ENCODE measurements around the gene GATD1.

GATD1 gene

DNA sequence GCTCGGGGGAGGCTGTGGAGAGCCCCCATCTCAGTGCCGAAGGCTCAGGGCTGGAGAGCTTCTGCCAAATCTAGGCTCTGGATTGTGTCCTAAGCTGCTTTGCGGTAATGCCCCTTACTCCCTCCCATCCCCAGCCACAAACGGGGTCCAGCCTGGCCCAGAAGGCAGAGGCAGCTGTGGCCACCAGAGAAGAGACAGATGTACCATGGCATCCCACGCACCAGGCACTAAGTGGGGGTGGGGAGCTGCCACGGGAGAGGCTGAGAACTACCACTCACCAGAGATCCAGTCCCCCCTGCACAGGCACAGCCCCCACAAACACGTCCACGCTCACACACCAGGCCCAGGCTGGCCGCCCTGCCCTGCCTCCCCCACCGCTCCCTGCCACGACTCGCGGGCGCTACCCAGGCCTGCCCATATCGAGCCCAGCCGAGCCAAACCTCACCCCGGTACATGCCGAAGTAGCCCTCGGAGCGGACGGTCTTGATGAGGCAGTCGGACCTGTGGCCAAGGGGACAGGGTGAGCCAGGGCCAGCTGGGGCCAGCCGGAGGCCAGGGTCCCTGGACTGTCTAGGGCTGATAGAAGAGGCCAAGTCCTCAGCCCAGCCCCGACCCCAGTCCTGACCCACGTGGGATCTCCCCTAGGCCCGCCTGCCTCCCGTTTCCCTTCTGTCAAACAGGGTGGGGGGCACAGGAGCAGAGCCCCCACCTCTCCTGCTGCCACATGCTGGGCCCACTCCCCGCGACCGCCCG, 16.9 kb upstream of the GATD1 start:
- TF ChIP-seq, protein P1, sequence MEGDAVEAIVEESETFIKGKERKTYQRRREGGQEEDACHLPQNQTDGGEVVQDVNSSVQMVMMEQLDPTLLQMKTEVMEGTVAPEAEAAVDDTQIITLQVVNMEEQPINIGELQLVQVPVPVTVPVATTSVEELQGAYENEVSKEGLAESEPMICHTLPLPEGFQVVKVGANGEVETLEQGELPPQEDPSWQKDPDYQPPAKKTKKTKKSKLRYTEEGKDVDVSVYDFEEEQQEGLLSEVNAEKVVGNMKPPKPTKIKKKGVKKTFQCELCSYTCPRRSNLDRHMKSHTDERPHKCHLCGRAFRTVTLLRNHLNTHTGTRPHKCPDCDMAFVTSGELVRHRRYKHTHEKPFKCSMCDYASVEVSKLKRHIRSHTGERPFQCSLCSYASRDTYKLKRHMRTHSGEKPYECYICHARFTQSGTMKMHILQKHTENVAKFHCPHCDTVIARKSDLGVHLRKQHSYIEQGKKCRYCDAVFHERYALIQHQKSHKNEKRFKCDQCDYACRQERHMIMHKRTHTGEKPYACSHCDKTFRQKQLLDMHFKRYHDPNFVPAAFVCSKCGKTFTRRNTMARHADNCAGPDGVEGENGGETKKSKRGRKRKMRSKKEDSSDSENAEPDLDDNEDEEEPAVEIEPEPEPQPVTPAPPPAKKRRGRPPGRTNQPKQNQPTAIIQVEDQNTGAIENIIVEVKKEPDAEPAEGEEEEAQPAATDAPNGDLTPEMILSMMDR (IDR thresholded peaks at IDR 0.05; ENCODE audit: low read depth, low read length, missing control alignments), result no peak
- no peak for DNase-seq
- H3K27ac ChIP-seq, result no peak overlapping the region
- H3K27me3 ChIP-seq (replicated peaks), result no peaks in the 10 kb centered on the region
- in situ Hi-C loops (cut with HindIII; ENCODE audit: low pct_ligation_motif_present, low sequenced_read_pairs), result no loop called here
- peaks cover 20% of the 10 kb centered on the region for H3K36me3 ChIP-seq (replicated peaks)
- no peak overlapping the region for H3K4me3 ChIP-seq (ENCODE audit: low read depth, low read length)

DNA sequence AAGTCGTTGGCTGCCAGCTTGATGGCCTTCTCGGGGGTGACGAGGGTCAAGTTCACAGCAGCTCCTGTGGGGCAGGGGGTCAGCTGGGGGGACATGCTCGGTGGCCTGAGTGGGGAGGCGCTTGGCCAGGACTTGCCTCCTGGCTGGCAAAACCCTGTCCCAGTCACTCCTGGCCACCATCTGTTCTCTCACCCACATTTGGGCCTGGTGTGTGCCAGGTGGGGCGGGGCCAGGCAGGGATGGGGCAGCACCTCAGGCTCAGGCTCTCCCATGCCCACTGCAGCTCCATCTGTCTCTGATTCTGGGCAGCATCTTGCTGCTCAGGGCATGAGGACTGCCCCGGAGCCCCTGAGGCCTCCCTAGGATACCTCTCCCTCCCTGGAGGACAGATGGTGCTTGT, 16.3 kb upstream of the GATD1 start:
- no peaks in the 10 kb centered on the region for H3K27me3 ChIP-seq (replicated peaks)
- no peak for DNase-seq
- no peak overlapping the region for H3K4me3 ChIP-seq (ENCODE audit: low read depth, low read length)
- TF ChIP-seq, protein P1 (IDR thresholded peaks at IDR 0.05; ENCODE audit: low read depth, low read length, missing control alignments), result no peak
- no peak overlapping the region for H3K27ac ChIP-seq
- peaks cover 17% of the 10 kb centered on the region for H3K36me3 ChIP-seq (replicated peaks)
- in situ Hi-C loops (cut with HindIII; ENCODE audit: low pct_ligation_motif_present, low sequenced_read_pairs), result no loop called here

DNA sequence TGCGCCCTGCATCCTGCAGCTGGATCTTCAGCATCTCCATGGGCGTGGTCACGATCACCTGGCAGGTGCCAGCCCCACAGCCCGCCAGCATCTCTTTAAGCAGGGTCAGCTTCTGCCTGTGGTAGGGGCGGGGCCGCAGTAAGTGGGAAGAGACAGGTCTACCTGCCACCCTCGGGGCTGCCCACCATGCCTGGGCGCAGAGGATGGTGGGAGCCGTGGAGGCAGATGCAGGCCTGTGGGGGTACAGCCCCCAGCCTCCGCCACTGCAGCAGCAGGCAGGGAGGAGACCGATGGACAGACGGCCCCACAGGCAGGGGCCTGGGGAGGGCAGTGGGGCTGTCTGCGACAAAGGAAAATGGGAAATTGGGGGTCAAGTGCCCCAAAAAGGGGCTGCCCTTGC, 15.6 kb upstream of the GATD1 start:
- Histone ChIP-seq H3K27ac (no peak overlapping the region), H3K36me3 (replicated peaks) (peaks cover 17% of the 10 kb centered on the region), H3K27me3 (replicated peaks) (no peaks in the 10 kb centered on the region), H3K4me3 (ENCODE audit: low read depth, low read length) (no peak overlapping the region)
- TF ChIP-seq, protein P1 (IDR thresholded peaks at IDR 0.05; ENCODE audit: low read depth, low read length, missing control alignments), result no peak
- DNase-seq, result no peak
- in situ Hi-C loops (cut with HindIII; ENCODE audit: low pct_ligation_motif_present, low sequenced_read_pairs), result no loop called here

DNA sequence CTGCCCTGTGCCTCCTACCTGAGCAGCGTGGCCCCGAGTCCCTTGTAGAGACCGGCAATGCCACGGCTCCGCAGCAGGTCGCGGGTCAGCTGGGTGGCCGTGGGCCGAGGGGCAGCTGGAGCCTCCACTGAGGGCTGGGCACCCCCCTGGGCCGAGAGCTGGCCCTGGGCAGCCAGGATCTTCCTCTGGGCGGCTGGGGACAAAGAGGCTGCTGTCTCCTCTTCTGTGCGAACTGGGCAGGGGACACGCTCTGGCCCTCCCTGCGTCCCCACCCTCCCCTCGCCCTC, 15.2 kb upstream of the GATD1 start:
- DNase-seq, result no peak
- no peaks in the 10 kb centered on the region for H3K27me3 ChIP-seq (replicated peaks)
- TF ChIP-seq, protein P1 (IDR thresholded peaks at IDR 0.05; ENCODE audit: low read depth, low read length, missing control alignments), result no peak
- in situ Hi-C loops (cut with HindIII; ENCODE audit: low pct_ligation_motif_present, low sequenced_read_pairs), result no loop called here
- H3K4me3 ChIP-seq (ENCODE audit: low read depth, low read length), result no peak overlapping the region
- H3K27ac ChIP-seq, result no peak overlapping the region
- H3K36me3 ChIP-seq (replicated peaks), result peaks cover 17% of the 10 kb centered on the region

DNA sequence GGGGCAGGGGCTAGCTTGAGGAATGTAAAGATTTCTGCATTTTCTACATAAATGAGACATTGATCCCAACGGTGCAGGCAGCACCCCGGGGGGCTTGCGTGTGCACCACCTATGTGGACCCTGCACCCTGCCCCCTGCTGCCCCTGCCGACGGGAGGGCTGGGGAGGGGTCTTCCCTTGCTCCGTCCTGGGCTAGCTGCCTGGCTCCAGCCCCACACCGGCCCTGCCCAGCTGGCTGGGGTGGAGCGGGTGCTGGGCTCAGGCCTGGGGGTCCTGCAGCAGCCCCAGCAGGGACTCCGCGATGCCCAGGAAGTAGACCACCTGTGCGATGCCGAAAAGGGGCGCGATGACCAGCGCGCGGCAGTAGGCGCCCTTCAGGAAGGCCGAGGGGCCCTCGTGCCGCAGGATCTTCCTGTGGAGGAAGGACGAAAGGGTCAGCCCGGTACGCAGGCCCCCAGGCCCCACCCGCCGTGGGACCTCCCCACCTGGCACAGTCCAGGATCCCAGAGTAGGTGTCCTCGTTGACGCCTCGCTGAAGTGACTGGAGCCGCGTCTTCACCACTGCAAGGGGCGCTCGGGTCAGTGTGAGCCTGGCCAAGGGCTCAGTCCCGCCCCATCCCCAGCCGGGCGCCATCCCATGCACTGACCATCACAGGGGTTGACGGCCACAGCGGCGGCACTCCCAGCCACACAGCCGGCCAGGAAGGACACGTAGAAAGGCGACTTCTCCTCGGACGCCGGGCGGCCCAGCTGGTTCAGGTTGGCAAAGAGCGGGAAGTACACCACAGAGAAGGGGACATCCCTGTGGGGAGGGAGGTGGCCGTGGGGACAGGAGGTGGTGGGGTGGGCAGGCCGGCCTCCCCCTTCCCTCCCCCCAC, 14.6 kb upstream of the GATD1 start:
- Histone ChIP-seq H3K4me3 (ENCODE audit: low read depth, low read length) (no peak overlapping the region), H3K36me3 (replicated peaks) (peaks cover 17% of the 10 kb centered on the region), H3K27me3 (replicated peaks) (no peaks in the 10 kb centered on the region), H3K27ac (no peak overlapping the region)
- in situ Hi-C loops (cut with HindIII; ENCODE audit: low pct_ligation_motif_present, low sequenced_read_pairs), result no loop called here
- DNase-seq, result no peak
- TF ChIP-seq, protein P1 (IDR thresholded peaks at IDR 0.05; ENCODE audit: low read depth, low read length, missing control alignments), result no peak

Measured in brain microvascular endothelial cell (primary cell).